NB4 (cell line): Measurements from ENCODE around the gene CMKLR1.

Experiments used
- MYC ChIP-seq: IDR thresholded peaks from 2 replicates; pipeline ENCODE4 v1.6.1; 2011; ENCODE audit warnings: low read depth, low read length
- POLR2A ChIP-seq: IDR thresholded peaks from 2 replicates; pipeline ENCODE4 v1.6.1; 2011; ENCODE audit warnings: mild to moderate bottlenecking; ENCODE audit not compliant: insufficient read length; ENCODE audit errors: extremely low read depth
- TF ChIP-seq, protein P1 (sequence below): IDR thresholded peaks from one replicate; pipeline ENCODE4 v1.5.1; 2012; ENCODE audit warnings: low read depth, low read length
- TF ChIP-seq, protein P2 (sequence below): IDR thresholded peaks from 2 replicates; pipeline ENCODE4 v1.6.1; 2011; ENCODE audit warnings: low read depth, low read length

DNA sequence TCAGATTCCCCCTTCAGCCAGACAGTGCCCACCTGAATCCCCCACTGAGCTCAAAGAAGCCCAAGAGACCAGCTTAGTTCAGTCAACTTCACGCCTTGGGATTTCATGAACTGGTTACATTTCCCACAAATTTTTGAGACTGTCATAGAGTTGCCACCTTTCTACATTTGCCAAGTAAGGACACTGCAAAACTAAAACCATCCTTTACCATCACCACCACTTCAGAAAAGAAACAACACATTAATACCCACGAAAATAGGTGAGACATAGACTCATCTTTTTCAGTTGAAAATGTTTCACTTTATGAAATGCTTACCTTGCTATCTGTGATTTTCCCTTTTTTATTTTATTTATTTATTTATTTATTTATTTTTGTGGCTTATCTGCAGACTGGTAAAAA is 16.1 kb downstream of the CMKLR1 start:
- TF ChIP-seq, protein P1, sequence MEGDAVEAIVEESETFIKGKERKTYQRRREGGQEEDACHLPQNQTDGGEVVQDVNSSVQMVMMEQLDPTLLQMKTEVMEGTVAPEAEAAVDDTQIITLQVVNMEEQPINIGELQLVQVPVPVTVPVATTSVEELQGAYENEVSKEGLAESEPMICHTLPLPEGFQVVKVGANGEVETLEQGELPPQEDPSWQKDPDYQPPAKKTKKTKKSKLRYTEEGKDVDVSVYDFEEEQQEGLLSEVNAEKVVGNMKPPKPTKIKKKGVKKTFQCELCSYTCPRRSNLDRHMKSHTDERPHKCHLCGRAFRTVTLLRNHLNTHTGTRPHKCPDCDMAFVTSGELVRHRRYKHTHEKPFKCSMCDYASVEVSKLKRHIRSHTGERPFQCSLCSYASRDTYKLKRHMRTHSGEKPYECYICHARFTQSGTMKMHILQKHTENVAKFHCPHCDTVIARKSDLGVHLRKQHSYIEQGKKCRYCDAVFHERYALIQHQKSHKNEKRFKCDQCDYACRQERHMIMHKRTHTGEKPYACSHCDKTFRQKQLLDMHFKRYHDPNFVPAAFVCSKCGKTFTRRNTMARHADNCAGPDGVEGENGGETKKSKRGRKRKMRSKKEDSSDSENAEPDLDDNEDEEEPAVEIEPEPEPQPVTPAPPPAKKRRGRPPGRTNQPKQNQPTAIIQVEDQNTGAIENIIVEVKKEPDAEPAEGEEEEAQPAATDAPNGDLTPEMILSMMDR, result no peak
- TF ChIP-seq POLR2A, result no peak
- TF ChIP-seq, protein P2, sequence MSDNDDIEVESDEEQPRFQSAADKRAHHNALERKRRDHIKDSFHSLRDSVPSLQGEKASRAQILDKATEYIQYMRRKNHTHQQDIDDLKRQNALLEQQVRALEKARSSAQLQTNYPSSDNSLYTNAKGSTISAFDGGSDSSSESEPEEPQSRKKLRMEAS, result no peak
- no peak for TF ChIP-seq MYC
